Parathyroid adenoma (tissue), 2 donors: ENCODE results near the gene MYH4.

ENCODE experiments used
- H2AFZ ChIP-seq: fragments of 300-600 bp; sonication (generic); one replicate; pipeline ENCODE4 v1.7.0; 2017; ENCODE audit warnings: antibody characterized with exemption, mild to moderate bottlenecking
- H3K27ac ChIP-seq: fragments of 300-600 bp; sonication (generic); one replicate; pipeline ENCODE4 v1.7.0; 2017
- H3K27me3 ChIP-seq: fragments of 300-600 bp; sonication (generic); one replicate; pipeline ENCODE4 v1.7.0; 2017; ENCODE audit warnings: low read length; ENCODE audit not compliant: control insufficient read depth, insufficient read depth
- H3K36me3 ChIP-seq: fragments of 300-600 bp; sonication (generic); one replicate; pipeline ENCODE4 v1.7.0; 2017; ENCODE audit warnings: low read length; ENCODE audit not compliant: control insufficient read depth, insufficient read depth
- H3K4me1 ChIP-seq: fragments of 300-600 bp; sonication (generic); one replicate; pipeline ENCODE4 v1.7.0; 2017; ENCODE audit warnings: control low read depth
- H3K4me2 ChIP-seq: fragments of 300-600 bp; sonication (generic); one replicate; pipeline ENCODE4 v1.7.0; 2017; ENCODE audit warnings: low read length
- H3K4me3 ChIP-seq: fragments of 300-600 bp; sonication (generic); one replicate; pipeline ENCODE4 v1.7.0; 2017; ENCODE audit warnings: low read depth, low read length
- H3K79me2 ChIP-seq: fragments of 300-600 bp; sonication (generic); one replicate; pipeline ENCODE4 v1.7.0; 2017; ENCODE audit warnings: control low read depth
- H3K9ac ChIP-seq: fragments of 300-600 bp; sonication (generic); one replicate; pipeline ENCODE4 v1.7.0; 2017; ENCODE audit warnings: mild to moderate bottlenecking
- H3K9me3 ChIP-seq: fragments of 300-600 bp; sonication (generic); one replicate; pipeline ENCODE4 v1.7.0; 2017; ENCODE audit warnings: low read length; ENCODE audit not compliant: control insufficient read depth
- TF ChIP-seq, protein P1 (sequence below): fragments of 300-600 bp; sonication (generic); IDR thresholded peaks from one replicate; pipeline ENCODE4 v1.7.0; 2017; ENCODE audit warnings: antibody characterized with exemption, mild to moderate bottlenecking
- donor health status: primary hyperparathyroidism.

The MYH4 gene

DNA sequence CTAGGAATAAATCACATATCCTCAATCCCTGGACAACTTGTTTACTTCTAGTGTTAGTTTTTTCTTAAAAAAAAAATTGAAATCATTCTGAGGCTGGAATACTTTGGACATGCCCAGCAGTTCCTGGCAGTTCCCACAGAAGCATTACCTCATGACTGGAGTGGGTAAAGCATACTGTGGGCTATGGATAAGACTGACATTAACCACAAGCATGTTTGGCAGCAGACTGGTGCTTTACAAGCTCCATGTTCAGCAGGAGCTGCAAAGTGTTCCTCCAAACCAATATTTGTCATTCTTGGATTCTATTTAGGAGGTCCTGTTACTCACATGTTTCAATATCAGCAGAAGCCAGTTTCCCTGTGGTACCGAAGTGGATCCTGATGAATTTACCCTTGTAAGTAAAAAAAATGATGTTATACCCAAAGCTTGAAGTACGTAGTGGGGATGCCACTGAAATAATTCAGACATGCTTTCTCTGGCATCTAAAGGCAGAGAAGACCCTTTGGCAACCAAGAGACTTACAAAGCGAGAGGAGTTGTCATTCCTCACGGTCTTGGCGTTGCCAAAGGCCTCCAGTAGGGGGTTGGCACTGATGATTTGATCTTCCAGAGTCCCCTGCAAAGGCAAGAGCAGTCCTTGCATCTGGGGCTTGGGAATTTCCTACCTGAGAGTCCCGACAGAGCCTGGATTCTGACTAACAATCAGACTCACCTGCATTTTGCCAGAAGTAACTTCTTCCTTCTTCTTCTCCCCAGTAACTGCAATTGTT lies 44.1 kb upstream of the MYH4 start:
- H3K9me3 ChIP-seq, result no peaks in the 10 kb centered on the region

DNA sequence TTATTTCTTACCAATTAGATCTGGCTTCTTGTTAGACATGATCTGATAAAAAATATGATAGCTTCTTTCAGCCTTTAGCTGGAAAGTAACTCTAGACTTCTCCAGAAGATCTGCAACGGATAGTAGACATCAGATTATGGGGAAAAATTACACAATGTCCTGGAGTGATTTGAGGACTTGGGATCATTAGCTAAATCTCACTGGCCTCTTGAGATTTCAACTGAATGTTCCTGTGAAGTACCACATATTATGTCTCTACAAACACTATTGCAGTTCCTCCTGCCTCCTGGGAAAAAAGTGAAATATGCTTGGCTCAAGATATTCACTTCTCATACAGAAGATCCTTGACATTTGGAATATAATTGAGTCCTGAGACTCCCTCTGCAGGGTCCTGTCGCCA lies 43.5 kb upstream of the MYH4 start:
- TF ChIP-seq, protein P1, sequence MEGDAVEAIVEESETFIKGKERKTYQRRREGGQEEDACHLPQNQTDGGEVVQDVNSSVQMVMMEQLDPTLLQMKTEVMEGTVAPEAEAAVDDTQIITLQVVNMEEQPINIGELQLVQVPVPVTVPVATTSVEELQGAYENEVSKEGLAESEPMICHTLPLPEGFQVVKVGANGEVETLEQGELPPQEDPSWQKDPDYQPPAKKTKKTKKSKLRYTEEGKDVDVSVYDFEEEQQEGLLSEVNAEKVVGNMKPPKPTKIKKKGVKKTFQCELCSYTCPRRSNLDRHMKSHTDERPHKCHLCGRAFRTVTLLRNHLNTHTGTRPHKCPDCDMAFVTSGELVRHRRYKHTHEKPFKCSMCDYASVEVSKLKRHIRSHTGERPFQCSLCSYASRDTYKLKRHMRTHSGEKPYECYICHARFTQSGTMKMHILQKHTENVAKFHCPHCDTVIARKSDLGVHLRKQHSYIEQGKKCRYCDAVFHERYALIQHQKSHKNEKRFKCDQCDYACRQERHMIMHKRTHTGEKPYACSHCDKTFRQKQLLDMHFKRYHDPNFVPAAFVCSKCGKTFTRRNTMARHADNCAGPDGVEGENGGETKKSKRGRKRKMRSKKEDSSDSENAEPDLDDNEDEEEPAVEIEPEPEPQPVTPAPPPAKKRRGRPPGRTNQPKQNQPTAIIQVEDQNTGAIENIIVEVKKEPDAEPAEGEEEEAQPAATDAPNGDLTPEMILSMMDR, result no peak
- no peaks in the 10 kb centered on the region for H3K9me3 ChIP-seq
- no peak overlapping the region for H3K4me2 ChIP-seq
- no peak overlapping the region for H3K4me3 ChIP-seq
- H3K36me3 ChIP-seq, result no peaks in the 10 kb centered on the region
- no peaks in the 10 kb centered on the region for H3K79me2 ChIP-seq
- no peak overlapping the region for H3K9ac ChIP-seq
- no peaks in the 10 kb centered on the region for H3K4me1 ChIP-seq
- no peak overlapping the region for H3K27ac ChIP-seq
- H3K27me3 ChIP-seq, result no peaks in the 10 kb centered on the region
- no peak overlapping the region for H2AFZ ChIP-seq

More for the DNA sequence above, 44.1 kb upstream of the MYH4 start:
- H3K79me2 ChIP-seq, result no peaks in the 10 kb centered on the region
- no peak overlapping the region for H3K4me2 ChIP-seq
- no peak overlapping the region for H3K9ac ChIP-seq
- no peak overlapping the region for H2AFZ ChIP-seq
- H3K27me3 ChIP-seq, result no peaks in the 10 kb centered on the region
- H3K4me3 ChIP-seq, result no peak overlapping the region
- no peaks in the 10 kb centered on the region for H3K4me1 ChIP-seq
- TF ChIP-seq, protein P1, result no peak
- H3K36me3 ChIP-seq, result no peaks in the 10 kb centered on the region
- no peak overlapping the region for H3K27ac ChIP-seq

DNA sequence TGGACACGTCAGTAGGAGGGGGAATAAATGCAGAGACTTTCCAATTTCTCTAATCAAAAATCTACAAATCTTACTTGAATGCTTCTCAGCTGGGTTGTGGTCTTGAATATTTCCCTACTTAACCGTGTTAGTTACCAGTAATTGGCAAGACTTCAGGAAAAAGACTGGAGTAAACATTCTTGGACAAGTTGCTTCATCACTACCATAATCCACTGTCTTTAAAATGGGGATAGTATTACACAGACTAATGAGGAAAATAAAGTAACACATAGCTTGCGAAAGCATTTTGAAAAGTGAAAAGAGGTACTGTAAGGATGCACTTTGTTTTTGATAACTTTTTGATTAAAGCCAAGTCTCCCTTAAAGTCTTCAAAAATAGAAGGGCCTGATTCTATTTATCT lies 30.6 kb upstream of the MYH4 start:
- Histone ChIP-seq H3K4me1 (no peaks in the 10 kb centered on the region), H3K4me3 (no peak overlapping the region), H3K9me3 (no peaks in the 10 kb centered on the region), H2AFZ (no peak overlapping the region), H3K4me2 (no peak overlapping the region), H3K79me2 (no peaks in the 10 kb centered on the region), H3K9ac (no peak overlapping the region), H3K27ac (no peak overlapping the region), H3K36me3 (no peaks in the 10 kb centered on the region), H3K27me3 (no peaks in the 10 kb centered on the region)
- TF ChIP-seq, protein P1, result no peak

DNA sequence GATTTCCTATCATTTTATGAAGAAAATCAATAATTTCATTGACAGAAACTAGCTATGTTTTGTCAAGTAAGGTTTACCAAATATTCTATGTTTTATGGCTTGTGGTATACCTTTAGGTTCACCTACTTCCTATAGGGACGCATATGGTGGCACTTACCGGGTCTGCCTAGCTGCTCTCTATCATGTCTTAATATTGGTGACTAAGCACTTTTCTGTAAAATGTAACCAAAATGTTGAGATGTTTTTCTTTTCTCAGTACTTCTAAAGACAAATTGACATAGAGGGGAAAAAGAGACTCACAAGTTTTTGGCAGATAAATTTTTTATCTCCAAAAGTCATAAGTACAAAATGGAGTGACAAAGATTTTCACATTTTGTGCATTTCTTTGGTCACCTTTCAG lies 22.6 kb upstream of the MYH4 start:
- Histone ChIP-seq H3K9ac (no peak overlapping the region), H3K4me3 (no peak overlapping the region), H3K4me2 (no peak overlapping the region), H3K27ac (no peak overlapping the region), H3K36me3 (no peaks in the 10 kb centered on the region), H3K9me3 (no peaks in the 10 kb centered on the region), H3K27me3 (no peaks in the 10 kb centered on the region), H3K79me2 (no peaks in the 10 kb centered on the region), H2AFZ (no peak overlapping the region), H3K4me1 (no peaks in the 10 kb centered on the region)
- TF ChIP-seq, protein P1, result no peak

DNA sequence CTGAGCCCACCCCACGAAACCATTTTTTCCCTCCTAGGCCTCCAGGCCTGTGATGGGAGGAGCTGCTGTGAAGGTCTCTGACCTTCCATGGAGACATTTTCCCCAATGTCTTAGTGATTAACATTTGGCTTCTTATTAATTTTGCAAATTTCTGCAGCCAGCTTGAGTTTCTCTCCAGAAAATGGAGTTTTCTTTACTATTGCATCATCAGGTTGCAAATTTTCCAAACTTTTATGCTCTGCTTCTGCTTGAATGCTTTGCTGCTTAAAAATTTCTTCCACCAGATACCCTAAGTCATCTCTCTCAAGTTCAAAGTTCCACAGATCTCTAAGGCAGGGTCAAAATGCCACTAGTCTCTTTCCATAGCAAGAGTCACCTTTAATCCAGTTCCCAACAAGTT lies 12.9 kb upstream of the MYH4 start:
- Histone ChIP-seq H3K36me3 (no peaks in the 10 kb centered on the region), H3K9ac (no peak overlapping the region), H3K79me2 (no peaks in the 10 kb centered on the region), H3K27ac (no peak overlapping the region), H3K9me3 (peaks cover 5% of the 10 kb centered on the region), H3K4me1 (no peaks in the 10 kb centered on the region), H3K4me2 (no peak overlapping the region), H3K4me3 (no peak overlapping the region), H3K27me3 (no peaks in the 10 kb centered on the region), H2AFZ (no peak overlapping the region)
- TF ChIP-seq, protein P1, result no peak
